Stimulated activated CD4-positive, alpha-beta T cell treated with anti-CD3 and anti-CD28 coated beads, Interleukin-12 subunit alpha, Interleukin-12 subunit beta, amount 100 ng/mL, for 4 hours (primary cell): ENCODE results near the gene GJB1.
"Not testable (repeated sequence)": the region's sequence is repeated elsewhere in the genome, so short reads cannot be mapped to it uniquely, and the experiment has no call there.

Experiments used
- DNase-seq: peaks from one replicate; pipeline ENCODE4 v3.0.0-alpha.2; 2020

Gene GJB1

DNA sequence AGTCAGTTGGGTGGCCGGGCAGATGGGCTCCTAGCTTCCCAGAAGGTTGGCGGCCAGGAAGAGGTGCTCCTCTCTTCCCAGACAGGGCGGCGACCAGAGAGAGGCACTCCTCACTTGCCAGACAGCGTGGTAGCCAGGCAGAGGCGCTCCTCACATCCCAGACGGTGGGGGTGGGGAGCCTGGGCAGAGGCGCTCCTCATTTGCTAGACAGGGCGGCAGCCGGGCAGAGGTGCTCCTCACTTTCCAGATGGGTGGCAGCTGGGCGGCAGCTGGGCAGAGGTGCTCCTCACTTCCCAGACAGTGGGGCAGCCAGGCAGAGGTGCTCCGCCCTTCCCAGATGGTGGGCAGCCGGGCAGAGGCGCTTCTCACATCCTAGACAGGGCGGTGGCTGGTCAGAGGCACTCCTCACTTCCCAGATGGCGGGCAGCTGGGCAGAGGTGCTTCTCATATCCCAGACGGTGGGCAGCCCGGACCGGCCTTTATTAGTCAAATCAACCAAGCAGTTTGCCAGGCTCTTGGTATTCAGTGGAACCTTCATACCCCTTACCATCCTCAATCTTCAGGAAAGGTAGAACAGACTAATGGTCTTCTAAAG, 46.9 kb downstream of the GJB1 start:
- no peak for DNase-seq

DNA sequence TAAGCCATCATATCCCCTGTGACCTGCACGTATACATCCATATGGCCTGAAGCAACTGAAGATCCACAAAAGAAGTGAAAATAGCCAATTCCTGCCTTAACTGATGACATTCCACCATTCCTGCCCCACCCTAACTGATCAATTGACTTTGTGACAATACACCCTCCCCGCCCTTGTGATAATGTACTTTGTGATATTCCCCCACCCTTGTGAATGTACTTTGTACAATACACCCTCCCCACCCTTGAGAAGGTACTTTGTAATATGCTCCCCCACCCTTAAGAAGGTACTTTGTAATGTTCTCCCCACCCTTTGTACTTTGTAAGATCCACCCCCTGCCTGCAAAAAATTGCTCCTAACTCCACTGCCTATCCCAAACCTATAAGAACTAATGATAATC, 49.3 kb downstream of the GJB1 start:
- not testable (repeated sequence) for DNase-seq
